ENCODE measurements around the gene ATP8B1.
A peak's percentile ranks its signal among the peaks of the same experiment; 100 is the strongest.

The ATP8B1 gene

GRCh38 chr18:57730146-57730545, 73.0 kb downstream of the ATP8B1 start:
- no peak for TF ChIP-seq TEAD4 (IDR thresholded peaks at IDR 0.05)
- TF ChIP-seq TAF1 (IDR thresholded peaks at IDR 0.05; ENCODE audit: low read depth): no peak
- no peak for TF ChIP-seq EGR1 (IDR thresholded peaks at IDR 0.05)
- no peak for TF ChIP-seq USF1 (IDR thresholded peaks at IDR 0.05)
- no peak for TF ChIP-seq FOXM1 (IDR thresholded peaks at IDR 0.05; ENCODE audit: borderline replicate concordance, low read depth)
- TF ChIP-seq NFIC (IDR thresholded peaks at IDR 0.05): no peak
- TF ChIP-seq TCF12 (IDR thresholded peaks at IDR 0.05; ENCODE audit: low read depth): no peak
- TF ChIP-seq CREB1 (IDR thresholded peaks at IDR 0.05; ENCODE audit: low read depth): no peak
- TF ChIP-seq EP300 (IDR thresholded peaks at IDR 0.05; ENCODE audit: borderline replicate concordance): no peak
- no peak for TF ChIP-seq RAD21 (IDR thresholded peaks at IDR 0.05; ENCODE audit: low read depth)
- TF ChIP-seq, protein P1, sequence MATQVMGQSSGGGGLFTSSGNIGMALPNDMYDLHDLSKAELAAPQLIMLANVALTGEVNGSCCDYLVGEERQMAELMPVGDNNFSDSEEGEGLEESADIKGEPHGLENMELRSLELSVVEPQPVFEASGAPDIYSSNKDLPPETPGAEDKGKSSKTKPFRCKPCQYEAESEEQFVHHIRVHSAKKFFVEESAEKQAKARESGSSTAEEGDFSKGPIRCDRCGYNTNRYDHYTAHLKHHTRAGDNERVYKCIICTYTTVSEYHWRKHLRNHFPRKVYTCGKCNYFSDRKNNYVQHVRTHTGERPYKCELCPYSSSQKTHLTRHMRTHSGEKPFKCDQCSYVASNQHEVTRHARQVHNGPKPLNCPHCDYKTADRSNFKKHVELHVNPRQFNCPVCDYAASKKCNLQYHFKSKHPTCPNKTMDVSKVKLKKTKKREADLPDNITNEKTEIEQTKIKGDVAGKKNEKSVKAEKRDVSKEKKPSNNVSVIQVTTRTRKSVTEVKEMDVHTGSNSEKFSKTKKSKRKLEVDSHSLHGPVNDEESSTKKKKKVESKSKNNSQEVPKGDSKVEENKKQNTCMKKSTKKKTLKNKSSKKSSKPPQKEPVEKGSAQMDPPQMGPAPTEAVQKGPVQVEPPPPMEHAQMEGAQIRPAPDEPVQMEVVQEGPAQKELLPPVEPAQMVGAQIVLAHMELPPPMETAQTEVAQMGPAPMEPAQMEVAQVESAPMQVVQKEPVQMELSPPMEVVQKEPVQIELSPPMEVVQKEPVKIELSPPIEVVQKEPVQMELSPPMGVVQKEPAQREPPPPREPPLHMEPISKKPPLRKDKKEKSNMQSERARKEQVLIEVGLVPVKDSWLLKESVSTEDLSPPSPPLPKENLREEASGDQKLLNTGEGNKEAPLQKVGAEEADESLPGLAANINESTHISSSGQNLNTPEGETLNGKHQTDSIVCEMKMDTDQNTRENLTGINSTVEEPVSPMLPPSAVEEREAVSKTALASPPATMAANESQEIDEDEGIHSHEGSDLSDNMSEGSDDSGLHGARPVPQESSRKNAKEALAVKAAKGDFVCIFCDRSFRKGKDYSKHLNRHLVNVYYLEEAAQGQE (IDR thresholded peaks at IDR 0.05; ENCODE audit: low read depth): no peak

DNA sequence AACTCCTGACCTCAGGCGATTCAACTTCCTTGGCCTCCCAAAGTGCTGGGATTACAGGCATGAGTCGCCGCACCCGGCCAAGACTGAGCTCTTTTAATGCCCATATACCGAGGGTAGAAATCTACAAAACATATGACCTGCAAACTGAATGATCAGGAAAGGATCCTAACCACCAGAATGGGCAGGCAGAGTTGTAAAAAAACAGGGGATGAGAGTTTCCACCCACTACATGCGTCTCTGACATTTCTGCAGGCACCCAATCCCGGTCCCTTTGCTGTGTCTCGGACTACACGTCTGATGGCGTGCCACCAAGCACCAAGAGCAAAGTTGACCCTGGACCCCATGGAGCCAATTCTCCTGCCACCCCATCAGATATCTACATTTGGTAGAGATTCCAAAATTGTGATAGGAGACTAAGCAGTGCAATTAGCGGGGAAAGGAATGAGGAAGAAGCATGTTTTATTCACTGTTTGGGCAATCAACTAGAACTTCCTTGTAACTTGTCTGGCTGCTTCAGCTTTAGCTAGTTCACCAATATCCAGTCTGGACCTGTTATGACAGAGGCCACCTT, 74.1 kb downstream of the ATP8B1 start:
- no peak for TF ChIP-seq ZBTB7A (IDR thresholded peaks at IDR 0.05; ENCODE audit: low read depth)
- TF ChIP-seq NFIC (IDR thresholded peaks at IDR 0.05): no peak
- no peak for TF ChIP-seq USF1 (IDR thresholded peaks at IDR 0.05)
- no peak for TF ChIP-seq CREB1 (IDR thresholded peaks at IDR 0.05; ENCODE audit: low read depth)
- TF ChIP-seq MAX (IDR thresholded peaks at IDR 0.05): no peak
- no peak for TF ChIP-seq TAF1 (IDR thresholded peaks at IDR 0.05; ENCODE audit: low read depth)

GRCh38 chr18:57727952-57728807, 74.9 kb downstream of the ATP8B1 start:
- TF ChIP-seq EP300 (IDR thresholded peaks at IDR 0.05; ENCODE audit: borderline replicate concordance): no peak
- no peak for TF ChIP-seq YY1 (IDR thresholded peaks at IDR 0.05; ENCODE audit: low read depth)
- no peak for TF ChIP-seq CEBPB (IDR thresholded peaks at IDR 0.05)
- TF ChIP-seq TCF12 (IDR thresholded peaks at IDR 0.05; ENCODE audit: low read depth): no peak
- no peak for TF ChIP-seq CREB1 (IDR thresholded peaks at IDR 0.05; ENCODE audit: low read depth)
- no peak for TF ChIP-seq FOXM1 (IDR thresholded peaks at IDR 0.05; ENCODE audit: borderline replicate concordance, low read depth)

DNA sequence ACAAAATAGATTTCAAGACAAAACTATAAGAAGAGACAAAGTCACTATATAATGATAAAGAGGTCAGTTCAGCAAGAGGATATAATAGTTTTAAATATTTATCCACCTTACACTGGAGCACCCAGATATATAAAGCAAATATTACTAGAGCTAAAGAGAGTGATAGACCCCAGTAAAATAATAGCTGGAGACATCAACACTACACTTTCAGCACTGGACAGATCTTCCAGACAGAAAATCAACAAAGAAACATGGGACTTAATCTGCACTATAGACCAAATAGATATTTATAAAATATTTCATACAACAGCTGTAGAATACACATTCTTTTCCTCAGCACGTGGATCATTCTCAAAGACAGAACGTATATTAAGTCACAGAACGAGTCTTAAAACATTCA, 86.6 kb downstream of the ATP8B1 start:
- TF ChIP-seq ZBTB7A (IDR thresholded peaks at IDR 0.05; ENCODE audit: low read depth): no peak
- TF ChIP-seq, protein P1 (IDR thresholded peaks at IDR 0.05; ENCODE audit: low read depth): peak; percentile 73
- no peak for TF ChIP-seq USF1 (IDR thresholded peaks at IDR 0.05)

DNA sequence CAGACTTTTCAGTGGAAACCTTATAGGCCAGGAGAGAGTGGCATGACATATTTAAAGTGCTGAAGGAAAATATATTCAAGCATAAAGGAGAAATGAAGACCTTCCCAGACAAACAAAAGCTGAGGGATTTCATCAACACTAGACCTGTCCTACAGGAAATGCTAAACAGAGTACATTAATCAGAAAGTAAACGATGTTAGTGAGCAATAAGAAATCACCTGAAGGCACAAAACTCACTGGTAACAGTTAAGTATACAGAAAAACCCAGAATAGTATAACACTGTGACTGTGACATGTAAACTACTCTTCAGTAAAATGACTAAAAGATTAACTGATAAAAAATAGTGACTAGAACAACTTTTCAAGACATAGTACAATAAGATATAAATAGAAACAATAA, 87.4 kb downstream of the ATP8B1 start:
- no peak for TF ChIP-seq ZBTB7A (IDR thresholded peaks at IDR 0.05; ENCODE audit: low read depth)
- no peak for TF ChIP-seq NFIC (IDR thresholded peaks at IDR 0.05)
- TF ChIP-seq CREB1 (IDR thresholded peaks at IDR 0.05; ENCODE audit: low read depth): no peak
- TF ChIP-seq MAX (IDR thresholded peaks at IDR 0.05): no peak
- TF ChIP-seq RAD21 (IDR thresholded peaks at IDR 0.05; ENCODE audit: low read depth): no peak
- TF ChIP-seq CEBPB (IDR thresholded peaks at IDR 0.05): no peak
- TF ChIP-seq TEAD4 (IDR thresholded peaks at IDR 0.05): no peak
- TF ChIP-seq EP300 (IDR thresholded peaks at IDR 0.05; ENCODE audit: borderline replicate concordance): no peak
- no peak for TF ChIP-seq FOXM1 (IDR thresholded peaks at IDR 0.05; ENCODE audit: borderline replicate concordance, low read depth)
- TF ChIP-seq EGR1 (IDR thresholded peaks at IDR 0.05): no peak
- TF ChIP-seq TCF12 (IDR thresholded peaks at IDR 0.05; ENCODE audit: low read depth): no peak
- no peak for TF ChIP-seq YY1 (IDR thresholded peaks at IDR 0.05; ENCODE audit: low read depth)
- no peak for TF ChIP-seq USF1 (IDR thresholded peaks at IDR 0.05)
- TF ChIP-seq, protein P1 (IDR thresholded peaks at IDR 0.05; ENCODE audit: low read depth): no peak
- no peak for TF ChIP-seq TAF1 (IDR thresholded peaks at IDR 0.05; ENCODE audit: low read depth)

All from Ishikawa (cell line).